ENCODE results near the gene CAPN11. TPM values are rescaled to one million over a fixed set of nuclear protein-coding genes. Genes with fewer than 3 reads are reported as not detected.

CAPN11 gene
- total RNA-seq, 1 experiment from 2014 or later, result 0.28 TPM

DNA sequence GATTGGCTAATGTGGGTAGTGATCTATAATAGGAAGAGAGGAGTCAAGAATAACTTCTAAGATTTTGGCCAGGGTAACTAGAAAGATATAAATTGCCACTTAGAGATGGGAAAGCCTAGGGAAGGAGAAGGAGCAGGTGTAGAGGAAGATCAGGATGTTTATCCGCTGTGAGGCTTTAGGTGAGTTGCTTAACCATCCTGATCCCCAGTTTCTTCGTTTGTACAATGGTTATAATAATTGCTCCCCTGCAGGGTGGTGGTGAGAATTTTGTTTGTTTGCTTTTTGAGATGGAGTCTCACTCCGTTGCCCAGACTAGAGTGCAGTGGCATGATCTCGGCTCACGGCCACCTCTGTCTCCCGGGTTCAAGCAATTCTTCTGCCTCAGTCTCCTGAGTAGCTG lies 55.7 kb downstream of the CAPN11 start:
- Histone ChIP-seq H2BK120ac (ENCODE audit: low read depth, low read length, poor library complexity, severe bottlenecking) (no peak overlapping the region), H4K8ac (replicated peaks; ENCODE audit: insufficient read length, low read depth, low read length) (no peak overlapping the region), H3K79me2 (ENCODE audit: insufficient read depth, low read length) (no peaks in the 10 kb centered on the region), H2AK5ac (ENCODE audit: insufficient read length, low read length) (no peak overlapping the region), H3K23me2 (ENCODE audit: insufficient read length, low read depth, low read length, poor library complexity, severe bottlenecking) (peaks cover 8% of the 10 kb centered on the region), H3T11ph (ENCODE audit: low read length) (no peak overlapping the region), H3K4me2 (ENCODE audit: insufficient read depth, insufficient read length, low read length) (no peak overlapping the region), H3K9me3 (ENCODE audit: control insufficient read depth, low read depth, low read length) (no peaks in the 10 kb centered on the region), H3K9ac (ENCODE audit: extremely low read depth, insufficient read length, low read length) (no peak overlapping the region), H2BK20ac (ENCODE audit: low read depth, low read length, poor library complexity, severe bottlenecking) (no peak overlapping the region), H3K4me1 (ENCODE audit: insufficient read depth, low read length) (peaks cover 12% of the 10 kb centered on the region; the same call in 1 of the 2 replicates), H3K56ac (ENCODE audit: insufficient read length, low read depth, low read length) (no peak overlapping the region), H3K14ac (ENCODE audit: insufficient read depth, low read length) (no peak overlapping the region), H3K27ac (ENCODE audit: insufficient read length, low read depth, low read length) (no peak overlapping the region), H4K5ac (ENCODE audit: insufficient read length, low read depth, low read length) (no peak overlapping the region), H3K79me1 (ENCODE audit: insufficient read depth, low read depth, low read length, poor library complexity, severe bottlenecking) (no peaks in the 10 kb centered on the region), H4K20me1 (ENCODE audit: control insufficient read depth, insufficient read depth, insufficient read length) (no peaks in the 10 kb centered on the region), H3K18ac (ENCODE audit: insufficient read length, low read depth, low read length) (no peak overlapping the region), H2AFZ (ENCODE audit: low read length) (no peak overlapping the region), H3K23ac (ENCODE audit: insufficient read length, low read depth, low read length) (no peak overlapping the region), H3K27me3 (ENCODE audit: insufficient read depth, low read length) (no peaks in the 10 kb centered on the region), H2BK5ac (ENCODE audit: insufficient read length, low read length) (no peak overlapping the region), H2BK12ac (ENCODE audit: insufficient read length, low read depth, low read length) (no peak overlapping the region), H3K4ac (ENCODE audit: low read depth, low read length) (no peak overlapping the region), H4K91ac (ENCODE audit: insufficient read length, low read depth, low read length) (no peak overlapping the region), H2BK15ac (ENCODE audit: low read depth, low read length) (no peak overlapping the region)
- peaks cover 26 to 27% of the 10 kb centered on the region in 2 experiments for H3K4me1 Mint-ChIP-seq
- H3K27ac Mint-ChIP-seq, result no peak overlapping the region
- H3K27me3 Mint-ChIP-seq (ENCODE audit: low read depth), result peaks cover 4% of the 10 kb centered on the region
- H3K4me3 Mint-ChIP-seq, result no peak overlapping the region
- no CpG with 5 or more reads among the region's 6 CpGs for WGBS (ENCODE audit: extremely low coverage, insufficient read length, low lambda C conversion rate)
- TF ChIP-seq, protein P1, sequence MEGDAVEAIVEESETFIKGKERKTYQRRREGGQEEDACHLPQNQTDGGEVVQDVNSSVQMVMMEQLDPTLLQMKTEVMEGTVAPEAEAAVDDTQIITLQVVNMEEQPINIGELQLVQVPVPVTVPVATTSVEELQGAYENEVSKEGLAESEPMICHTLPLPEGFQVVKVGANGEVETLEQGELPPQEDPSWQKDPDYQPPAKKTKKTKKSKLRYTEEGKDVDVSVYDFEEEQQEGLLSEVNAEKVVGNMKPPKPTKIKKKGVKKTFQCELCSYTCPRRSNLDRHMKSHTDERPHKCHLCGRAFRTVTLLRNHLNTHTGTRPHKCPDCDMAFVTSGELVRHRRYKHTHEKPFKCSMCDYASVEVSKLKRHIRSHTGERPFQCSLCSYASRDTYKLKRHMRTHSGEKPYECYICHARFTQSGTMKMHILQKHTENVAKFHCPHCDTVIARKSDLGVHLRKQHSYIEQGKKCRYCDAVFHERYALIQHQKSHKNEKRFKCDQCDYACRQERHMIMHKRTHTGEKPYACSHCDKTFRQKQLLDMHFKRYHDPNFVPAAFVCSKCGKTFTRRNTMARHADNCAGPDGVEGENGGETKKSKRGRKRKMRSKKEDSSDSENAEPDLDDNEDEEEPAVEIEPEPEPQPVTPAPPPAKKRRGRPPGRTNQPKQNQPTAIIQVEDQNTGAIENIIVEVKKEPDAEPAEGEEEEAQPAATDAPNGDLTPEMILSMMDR (conservative IDR thresholded peaks at IDR 0.05), result no peak
- DNase-seq, result no peak
- no peaks in the 10 kb centered on the region for H3K36me3 Mint-ChIP-seq (ENCODE audit: insufficient read depth in 1 of 3, low read depth in 3 of 3)
- no peaks in the 10 kb centered on the region for H3K9me3 Mint-ChIP-seq

Data from H9 (cell line).